SKM-1 (cell line): ENCODE measurements around the gene IFI27L1.
A peak's percentile ranks its signal among the peaks of the same experiment; 100 is the strongest.

Experiments
- DNase-seq: peaks from one replicate; lab custom pipeline; 2025; ENCODE audit not compliant: unreplicated experiment; lab: John Stamatoyannopoulos, UW

IFI27L1 gene

DNA sequence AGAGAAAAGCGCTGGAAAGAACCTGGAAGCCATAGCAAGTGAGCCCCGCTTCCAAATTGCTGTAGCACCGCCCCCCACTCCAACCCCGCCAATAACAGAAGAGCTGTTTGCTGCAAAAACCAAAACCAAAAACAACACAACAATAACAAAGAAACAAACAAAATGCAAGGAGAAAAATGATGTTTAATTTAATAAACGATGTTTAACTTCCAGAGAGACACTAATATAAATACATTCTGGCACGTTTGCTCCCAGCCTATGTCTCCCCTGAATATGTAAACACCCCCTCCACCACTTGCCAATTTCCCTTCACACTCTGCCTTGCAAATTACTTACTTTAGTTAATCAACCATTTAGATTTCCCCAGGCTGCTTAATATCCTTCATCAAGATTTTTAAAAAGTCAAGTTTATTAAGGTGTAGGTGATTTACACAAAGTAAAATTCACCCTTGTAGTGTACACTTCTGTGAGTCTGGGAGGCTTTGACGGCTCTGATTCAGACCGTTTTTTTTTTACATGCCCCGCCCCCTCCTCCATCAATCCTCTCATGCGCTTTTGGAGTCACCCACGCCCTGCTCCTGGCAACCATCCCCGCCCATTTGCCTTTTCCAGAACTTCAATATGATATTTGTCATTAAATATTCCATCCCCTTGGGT lies 48.8 kb downstream of the IFI27L1 start:
- DNase-seq: no peak

DNA sequence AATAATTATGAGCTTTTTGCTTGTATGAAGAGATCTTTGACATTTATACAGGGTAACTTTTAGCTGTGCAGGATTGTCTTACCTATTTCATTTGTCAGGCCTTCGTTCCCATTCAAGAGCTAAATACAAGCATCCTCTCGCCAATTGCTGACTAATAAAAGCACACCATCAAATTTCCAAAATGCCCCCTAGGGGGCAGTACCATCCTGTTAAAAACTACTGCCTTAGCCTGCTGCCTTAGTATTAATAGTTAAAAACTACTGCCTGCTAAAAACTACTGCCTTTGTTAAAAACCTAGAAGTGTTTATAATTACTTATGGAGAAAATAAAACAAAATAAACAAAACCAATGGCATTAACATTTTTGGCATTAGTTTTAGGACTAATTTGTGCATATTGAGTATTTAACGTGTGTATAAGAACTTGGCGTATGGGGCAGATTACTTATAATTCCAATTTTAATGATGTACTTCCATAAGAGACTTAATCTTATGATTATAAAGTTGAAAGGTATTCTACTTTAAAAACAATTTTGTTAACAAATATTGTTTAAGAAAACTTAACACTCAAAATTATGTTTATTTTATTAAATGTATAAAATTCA lies 51.3 kb downstream of the IFI27L1 start:
- DNase-seq: peak; percentile 10

DNA sequence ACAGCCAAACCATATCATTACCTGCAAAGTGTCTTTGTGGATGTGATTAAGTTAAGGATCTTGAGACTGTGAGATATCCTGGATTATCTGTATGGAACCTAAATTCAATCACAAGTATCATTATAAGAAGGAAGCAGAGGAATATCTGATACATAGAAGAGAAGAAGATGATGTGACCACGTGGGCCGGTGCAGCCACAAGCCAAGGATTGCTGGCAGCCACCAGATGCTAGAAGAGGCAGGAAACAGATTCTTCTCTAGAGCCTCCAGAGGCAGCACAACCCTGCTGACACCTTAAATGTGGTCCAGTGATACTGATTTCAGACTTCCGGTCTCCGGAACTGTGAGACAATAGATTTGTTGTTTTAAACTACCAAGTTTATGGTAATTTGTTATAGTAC lies 54.4 kb downstream of the IFI27L1 start:
- DNase-seq: no peak

DNA sequence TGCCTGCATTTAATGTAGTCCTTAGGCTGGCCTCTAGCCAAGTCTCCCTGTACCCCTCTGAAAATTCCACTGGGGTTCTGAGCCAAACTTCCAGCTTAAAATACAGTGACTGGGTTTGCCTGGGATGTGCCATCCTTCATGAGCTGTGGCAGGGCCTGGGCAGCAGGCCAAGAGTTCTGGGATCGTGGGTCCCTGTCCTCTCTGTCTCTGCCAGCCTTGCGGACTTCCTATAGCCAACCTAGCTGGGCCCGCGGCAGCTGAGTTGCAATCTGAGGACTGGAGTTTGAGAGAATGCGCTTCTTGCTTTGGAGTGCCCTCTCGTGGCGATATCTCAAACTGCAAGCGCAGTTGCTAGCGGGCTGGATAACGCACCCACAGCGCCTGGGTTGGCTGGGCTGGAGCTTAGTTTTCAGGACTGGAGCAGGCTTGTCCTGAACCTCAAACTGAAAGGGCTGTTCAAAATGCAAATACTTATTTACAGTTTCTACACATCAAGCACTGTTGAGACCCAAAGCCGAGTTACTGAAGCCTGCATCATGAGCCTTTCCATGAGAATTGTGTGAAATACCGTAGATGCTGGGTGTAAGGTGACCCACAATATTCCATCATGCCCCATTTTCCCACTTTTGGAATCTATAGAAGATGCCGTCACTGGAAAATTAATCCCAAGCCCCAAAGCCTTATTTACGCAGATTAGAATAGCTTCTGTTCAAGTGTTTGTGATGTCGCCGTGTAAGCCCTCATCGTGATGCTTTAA lies 55.6 kb downstream of the IFI27L1 start:
- peak; percentile 7 for DNase-seq

GRCh38 chr14:94138251-94138650 lies 57.1 kb downstream of the IFI27L1 start:
- DNase-seq: no peak

GRCh38 chr14:94139006-94139405 lies 57.9 kb downstream of the IFI27L1 start:
- no peak for DNase-seq

DNA sequence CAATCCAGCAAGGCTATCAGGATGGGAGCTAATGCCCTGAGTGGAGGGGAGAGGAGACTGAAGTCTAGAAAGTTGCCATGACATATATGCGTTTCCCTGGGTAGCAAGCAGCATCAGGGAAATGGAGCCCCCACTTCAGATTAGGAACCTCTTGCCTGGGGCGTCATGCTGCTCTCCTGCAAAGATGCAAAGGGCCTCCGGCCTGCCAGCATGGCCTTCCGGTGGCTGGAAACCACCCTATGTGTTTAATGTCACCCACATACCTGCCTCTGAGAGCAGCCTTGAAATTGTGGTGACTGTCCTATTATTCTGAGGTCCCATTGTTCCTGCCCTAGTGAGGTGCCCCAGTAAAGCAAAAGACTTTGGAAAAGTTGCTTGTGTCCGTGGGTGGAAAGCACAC lies 58.3 kb downstream of the IFI27L1 start:
- no peak for DNase-seq

GRCh38 chr14:94142247-94142646 lies 61.1 kb downstream of the IFI27L1 start:
- no peak for DNase-seq

- no peak for DNase-seq
Observed at GRCh38 chr14:94142836-94143235, 61.7 kb downstream of the IFI27L1 start.

DNA sequence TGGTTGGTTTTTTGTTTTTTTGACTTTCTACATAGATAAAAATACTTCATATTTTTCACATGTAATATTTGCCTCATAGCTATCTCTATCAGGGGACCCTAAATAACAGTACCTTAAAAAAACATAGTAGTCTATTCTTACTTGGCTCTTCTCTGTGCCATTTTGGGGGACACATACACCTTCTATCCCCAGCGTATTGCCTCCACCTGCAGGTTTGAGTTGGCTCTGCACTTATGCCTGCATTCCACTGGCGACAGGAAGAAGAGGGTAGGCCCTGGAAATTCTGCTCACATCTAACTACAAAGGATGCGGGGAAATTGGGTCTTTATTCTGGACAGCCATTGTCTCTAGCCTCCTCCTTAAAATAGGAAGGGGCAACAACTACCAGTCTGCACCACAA lies 62.1 kb downstream of the IFI27L1 start:
- no peak for DNase-seq

DNA sequence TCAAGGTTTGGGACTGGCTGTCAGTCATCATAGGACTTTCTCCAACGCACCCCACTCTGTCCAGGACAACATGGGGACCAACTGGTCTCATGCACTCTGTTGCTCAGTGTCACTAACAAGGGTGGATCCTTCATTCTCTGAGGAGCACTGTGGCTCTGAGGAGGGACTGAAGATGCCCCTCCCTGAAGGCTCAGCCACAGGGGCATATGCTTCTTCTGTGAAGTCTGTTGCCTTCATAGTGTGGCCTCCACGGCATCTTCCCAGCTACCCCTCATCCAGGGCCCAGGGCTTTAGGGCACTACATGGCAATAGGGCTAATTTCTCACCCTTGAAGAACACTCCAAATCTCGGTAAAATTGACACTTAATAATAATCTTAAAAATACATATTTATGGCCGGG lies 62.6 kb downstream of the IFI27L1 start:
- no peak for DNase-seq

DNA sequence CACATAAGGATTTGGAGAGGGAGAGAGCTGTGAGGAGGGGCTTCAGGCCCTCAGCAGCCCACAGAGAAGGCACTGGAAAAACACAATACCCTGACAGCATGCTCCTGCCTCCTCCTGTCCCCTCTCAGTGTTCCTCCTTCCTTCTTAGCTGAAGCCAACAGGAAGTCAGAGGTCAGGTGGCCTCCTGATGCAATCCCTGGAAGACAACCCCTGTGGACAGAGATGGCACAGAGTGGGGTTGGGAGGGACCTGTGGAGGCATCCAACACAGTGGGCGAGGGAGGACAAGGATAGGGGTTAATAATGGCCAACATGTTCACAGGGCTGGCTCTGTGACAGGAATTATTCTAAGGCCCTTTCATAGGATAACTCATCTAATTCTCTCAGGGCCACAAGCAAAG lies 63.7 kb downstream of the IFI27L1 start:
- DNase-seq: peak; percentile 4

DNA sequence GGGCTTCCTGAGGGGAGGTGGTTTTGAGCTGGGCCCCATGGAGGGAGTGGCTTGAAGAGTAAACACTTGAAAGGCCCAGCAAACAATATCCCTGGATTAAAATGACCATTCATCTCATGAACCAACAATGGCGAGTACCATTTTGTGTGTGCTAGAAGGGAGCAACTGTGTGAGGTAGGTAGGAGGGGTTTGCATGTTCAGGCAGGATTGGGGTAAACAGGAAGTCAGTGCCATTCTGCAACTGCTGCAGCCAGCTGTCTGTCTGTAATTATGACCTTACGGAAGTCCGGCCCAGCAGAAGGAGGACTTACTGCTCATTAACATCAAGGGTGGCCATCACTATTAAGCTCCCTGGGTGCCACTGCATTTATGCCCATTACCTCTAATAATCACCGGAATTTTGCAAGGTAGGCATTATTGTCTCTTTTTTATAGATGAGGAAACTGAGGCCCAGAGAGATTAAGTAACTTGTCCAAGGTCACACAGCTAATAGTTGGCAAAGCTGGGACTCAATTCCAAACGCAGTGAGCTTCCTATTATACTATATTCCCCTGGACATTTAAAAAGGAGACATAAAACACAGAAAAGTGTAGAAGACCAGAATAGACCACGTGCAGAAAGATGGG lies 64.9 kb downstream of the IFI27L1 start:
- DNase-seq: no peak
